A172 (cell line): ENCODE results near the gene VAMP1. TPM values are rescaled to one million over a fixed set of nuclear protein-coding genes. Genes with fewer than 3 reads are reported as not detected.

Source experiments
- DNase-seq: peaks from one replicate; pipeline ENCODE4 v3.0.0-alpha.2; 2015; ENCODE audit warnings: low spot score
- total RNA-seq: library from RNA; depleted of rRNA; stranded (reverse); fragments of >200 nt; shearing (Covaris generic); gene quantifications from 2 replicates; pipeline ENCODE4 v1.2.3, GENCODE V29; 2014; rRNA removed

Gene VAMP1
- total RNA-seq, 1 experiment from 2014 or later, result 0.33 TPM

DNA sequence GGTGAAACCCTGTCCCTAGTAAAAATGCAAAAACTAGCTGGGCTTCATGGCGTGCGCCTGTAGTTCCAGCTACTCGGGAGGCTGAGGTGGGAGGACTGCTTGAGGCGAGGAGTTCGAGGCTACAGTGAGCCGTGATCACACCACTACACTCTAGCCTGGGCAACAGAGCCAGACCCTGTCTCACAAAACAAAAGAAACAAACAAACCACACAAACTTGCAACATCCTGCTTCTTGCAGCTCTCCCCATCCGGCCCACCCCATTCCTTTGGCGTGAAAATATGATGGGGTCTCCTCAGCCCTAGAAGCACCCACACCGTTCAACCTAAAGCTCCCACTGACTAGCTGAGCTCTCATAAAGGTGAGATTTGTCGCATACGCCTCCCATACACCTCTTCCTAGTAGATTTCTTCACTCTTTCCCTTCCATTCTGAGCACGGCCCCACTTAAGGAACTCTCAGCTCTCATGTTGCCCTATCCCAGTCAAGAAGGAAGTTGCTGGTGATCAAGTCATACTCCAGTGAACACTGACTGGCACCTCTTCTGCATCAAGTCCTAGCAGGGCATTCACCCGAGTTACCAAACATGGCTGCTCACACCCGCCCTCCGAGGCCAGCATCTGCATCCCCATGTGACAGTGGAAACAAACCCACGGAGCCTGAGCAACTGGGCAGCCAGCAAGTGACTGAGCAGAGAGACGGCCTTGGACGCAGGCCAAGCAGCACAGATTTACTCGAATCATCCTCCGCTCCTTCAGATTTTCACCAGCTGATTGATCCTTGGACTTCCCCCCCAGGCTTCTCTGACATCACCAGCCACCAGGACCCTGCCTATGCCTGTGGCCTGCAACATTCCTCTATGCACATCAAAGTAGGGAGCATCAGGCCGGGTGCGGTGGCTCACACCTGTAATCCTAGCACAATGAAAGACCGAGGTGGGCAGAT lies 44.6 kb downstream of the VAMP1 start:
- DNase-seq, result no peak

GRCh38 chr12:6424866-6425265 lies 45.6 kb downstream of the VAMP1 start:
- DNase-seq, result no peak

GRCh38 chr12:6424008-6424347 lies 46.5 kb downstream of the VAMP1 start:
- no peak for DNase-seq

- peak; percentile 84 for DNase-seq
Observed at GRCh38 chr12:6423267-6424007, 47.0 kb downstream of the VAMP1 start.

DNA sequence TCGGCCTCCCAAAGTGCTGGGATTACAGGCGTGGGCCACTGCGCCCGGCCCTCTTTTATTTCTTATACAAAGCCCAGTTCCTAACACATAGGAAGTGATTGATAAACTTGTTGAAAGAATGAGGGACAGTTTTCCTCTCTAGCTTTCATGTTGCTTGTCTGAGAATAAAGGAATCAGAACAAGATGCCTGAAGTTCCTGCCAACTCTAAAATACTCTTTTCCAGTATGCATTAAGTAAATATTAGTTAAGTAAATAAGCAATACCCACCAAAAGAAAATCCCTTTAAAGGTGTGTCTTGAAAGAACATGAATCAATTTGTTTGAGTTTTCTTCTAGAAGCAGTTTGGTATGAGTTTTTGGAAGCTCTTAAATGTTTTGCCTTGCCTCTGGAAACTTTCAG lies 50.1 kb downstream of the VAMP1 start:
- DNase-seq, result no peak

GRCh38 chr12:6418796-6419195 lies 51.7 kb downstream of the VAMP1 start:
- no peak for DNase-seq

GRCh38 chr12:6416596-6416995 lies 53.9 kb downstream of the VAMP1 start:
- DNase-seq, result no peak

Other genes with a start within 250 kb of the VAMP1 start
- gene PLEKHG6, start 160.0 kb downstream of the VAMP1 start, total RNA-seq, result not detected in 2 replicates
- 121 and 172 TPM in 2 replicates for gene TNFRSF1A, start 128.6 kb downstream of the VAMP1 start, total RNA-seq
- gene SCNN1A, start 95.1 kb downstream of the VAMP1 start, total RNA-seq, result 0.07 and 2.9 TPM in 2 replicates
- not detected in 2 replicates for gene LTBR, start 86.5 kb downstream of the VAMP1 start, total RNA-seq
- not detected in 2 replicates for gene CD27, start 25.7 kb downstream of the VAMP1 start, total RNA-seq
- 2.6 and 3.4 TPM in 2 replicates for gene TAPBPL, start 18.6 kb downstream of the VAMP1 start, total RNA-seq
- gene MRPL51, start 22.6 kb upstream of the VAMP1 start, total RNA-seq, result 116 and 166 TPM in 2 replicates
- 46.2 and 60.2 TPM in 2 replicates for gene NCAPD2, start 23.4 kb upstream of the VAMP1 start, total RNA-seq
- gene GAPDH, start 63.8 kb upstream of the VAMP1 start, total RNA-seq, result 3,748 and 4,015 TPM in 2 replicates
- gene IFFO1, start 85.4 kb upstream of the VAMP1 start, total RNA-seq, result 2.1 TPM in 2 replicates
- gene NOP2, start 97.6 kb upstream of the VAMP1 start, total RNA-seq, result 53.9 and 59.8 TPM in 2 replicates
- 164 and 201 TPM in 2 replicates for gene CHD4, start 136.7 kb upstream of the VAMP1 start, total RNA-seq
- 2.5 TPM in 2 replicates for gene LPAR5, start 165.3 kb upstream of the VAMP1 start, total RNA-seq
- gene ACRBP, start 176.8 kb upstream of the VAMP1 start, total RNA-seq, result 0.65 TPM in 1 of 2 replicates, not detected in the other
- 23.7 and 27.4 TPM in 2 replicates for gene ING4, start 192.4 kb upstream of the VAMP1 start, total RNA-seq
- 6.4 and 9.2 TPM in 2 replicates for gene ZNF384, start 218.7 kb upstream of the VAMP1 start, total RNA-seq
- 0.24 and 2.3 TPM in 2 replicates for gene PIANP, start 230.1 kb upstream of the VAMP1 start, total RNA-seq